HL-60 (cell line): ENCODE data around the gene ZFP92.
"Not testable (repeated sequence)": the region's sequence is repeated elsewhere in the genome, so short reads cannot be mapped to it uniquely, and the experiment has no call there.

Source experiments
- DNase-seq, 2 experiments: peaks; one replicate each; pipeline ENCODE4 v3.0.0-alpha.2; 2010 to 2020; ENCODE audit warnings: low read depth in 1 of 2, low spot score in 1 of 2
- H3K27ac ChIP-seq: fragments of 250-450 bp; sonication (Bioruptor Pico); replicated peaks from 2 replicates; pipeline ENCODE4 v1.5.1; 2020; ENCODE audit warnings: mild to moderate bottlenecking, moderate library complexity
- H3K27me3 ChIP-seq: fragments of 250-450 bp; sonication (Bioruptor Pico); 2 replicates; pipeline ENCODE4 v1.5.1; 2021; ENCODE audit warnings: mild to moderate bottlenecking, moderate library complexity; ENCODE audit not compliant: insufficient read depth, poor library complexity, severe bottlenecking
- H3K4me3 ChIP-seq: replicated peaks from 2 replicates; pipeline ENCODE4 v1.5.1; 2011; ENCODE audit warnings: mild to moderate bottlenecking, control low read depth, low read length; ENCODE audit not compliant: insufficient read depth
- CTCF ChIP-seq: IDR thresholded peaks from one replicate; pipeline ENCODE4 v1.5.1; 2011; ENCODE audit warnings: low read length, control low read depth, inconsistent platforms; ENCODE audit not compliant: insufficient read depth
- GABPA ChIP-seq: IDR thresholded peaks from 2 replicates; pipeline ENCODE4 v1.6.1; 2012; ENCODE audit warnings: low read depth
- POLR2AphosphoS5 ChIP-seq: IDR thresholded peaks from 2 replicates; pipeline ENCODE4 v1.6.1; 2012; ENCODE audit warnings: low read depth
- REST ChIP-seq: IDR thresholded peaks from 2 replicates; pipeline ENCODE4 v1.6.1; 2012; ENCODE audit warnings: low read depth; ENCODE audit not compliant: insufficient replicate concordance
- SPI1 ChIP-seq: IDR thresholded peaks from 2 replicates; pipeline ENCODE4 v1.6.1; 2012; ENCODE audit warnings: low read depth, mild to moderate bottlenecking, borderline replicate concordance

The ZFP92 gene

GRCh38 chrX:153382563-153383482 lies 28.4 kb upstream of the ZFP92 start:
- no peak for TF ChIP-seq SPI1
- TF ChIP-seq REST, result no peak
- TF ChIP-seq GABPA, result no peak
- TF ChIP-seq CTCF, result no peak
- TF ChIP-seq POLR2AphosphoS5, result no peak
- no peak for DNase-seq

GRCh38 chrX:153384390-153384789 lies 26.9 kb upstream of the ZFP92 start:
- TF ChIP-seq SPI1, result no peak
- no peak for TF ChIP-seq REST
- TF ChIP-seq CTCF, result no peak
- TF ChIP-seq GABPA, result no peak
- no peak for TF ChIP-seq POLR2AphosphoS5
- DNase-seq, result no peak
- Histone ChIP-seq H3K4me3 (no peak overlapping the region), H3K27ac (no peak overlapping the region), H3K27me3 (no peaks in the 10 kb centered on the region)

More at GRCh38 chrX:153382563-153383482, 28.4 kb upstream of the ZFP92 start:
- Histone ChIP-seq H3K27me3 (no peaks in the 10 kb centered on the region), H3K4me3 (no peak overlapping the region), H3K27ac (no peak overlapping the region)

GRCh38 chrX:153384973-153385372 lies 26.3 kb upstream of the ZFP92 start:
- H3K27ac ChIP-seq, H3K27me3 ChIP-seq, DNase-seq, H3K4me3 ChIP-seq: not testable (repeated sequence)

- Histone ChIP-seq H3K27ac (no peak overlapping the region), H3K4me3 (no peak overlapping the region), H3K27me3 (no peaks in the 10 kb centered on the region)
- no peak for DNase-seq
- TF ChIP-seq GABPA (no peak), REST (no peak), POLR2AphosphoS5 (no peak), CTCF (no peak), SPI1 (no peak)
Observed at GRCh38 chrX:153386097-153386496, 25.2 kb upstream of the ZFP92 start.
